Transverse colon (tissue), 4 donors: ENCODE results near the gene PCBP2. TPM values are rescaled to one million over a fixed set of nuclear protein-coding genes. Genes with fewer than 3 reads are reported as not detected.

Source experiments
- DNase-seq: peaks from one replicate; pipeline ENCODE4 v3.0.0-alpha.2; 2019
- H3K27ac ChIP-seq, 4 donors: fragments of 200-600 bp; sonication (generic); 2 replicates each; pipeline ENCODE4 v1.5.1; 2016 to 2018; ENCODE audit warnings: inconsistent platforms in 4 of 4
- H3K27me3 ChIP-seq: fragments of 200-600 bp; sonication (generic); 2 replicates; pipeline ENCODE4 v1.5.1; 2017; ENCODE audit warnings: inconsistent platforms
- H3K36me3 ChIP-seq, 4 donors: fragments of 200-600 bp; sonication (generic); 2 replicates each; pipeline ENCODE4 v1.5.1; 2017 to 2019; ENCODE audit warnings: inconsistent platforms in 4 of 4
- H3K4me1 ChIP-seq, 4 donors: fragments of 200-600 bp; sonication (generic); 2 replicates each; pipeline ENCODE4 v1.5.1; 2017 to 2020; ENCODE audit warnings: inconsistent platforms in 4 of 4
- H3K4me3 ChIP-seq, 4 donors: fragments of 200-600 bp; sonication (generic); 1 replicate in 1 of 4; 2 replicates in 3 of 4; pipeline versions ENCODE4 v1.5.1 to v1.6.1; 2017 to 2019; ENCODE audit warnings: inconsistent platforms in 4 of 4
- H3K9me3 ChIP-seq, 2 donors: fragments of 200-600 bp; sonication (generic); 2 replicates each; pipeline ENCODE4 v1.5.1; 2017 to 2019; ENCODE audit warnings: inconsistent platforms in 2 of 2
- CTCF ChIP-seq, 5 experiments: fragments of 200-600 bp in 3 of 5; fragments of 450-650 bp in 2 of 5; sonication (generic) in 3 of 5; IDR thresholded peaks; 1 replicate in 2 of 5; 2 replicates in 3 of 5; pipeline ENCODE4 v1.5.1; 2016 to 2017; ENCODE audit warnings: antibody characterized with exemption in 5 of 5, inconsistent platforms in 3 of 5, mild to moderate bottlenecking in 2 of 5, moderate library complexity in 1 of 5
- EP300 ChIP-seq: sonication (generic); formaldehyde crosslinking; IDR thresholded peaks from one replicate; pipeline ENCODE4 v1.6.1; 2017; ENCODE audit warnings: antibody characterized with exemption, low read depth
- POLR2A ChIP-seq: fragments of 450-650 bp; IDR thresholded peaks from one replicate; pipeline ENCODE4 v1.6.1; 2016; ENCODE audit warnings: antibody characterized with exemption, mild to moderate bottlenecking, moderate library complexity
- POLR2AphosphoS5 ChIP-seq, 3 donors: sonication (generic); formaldehyde crosslinking; IDR thresholded peaks; one replicate each; pipeline ENCODE4 v1.6.1; 2016; ENCODE audit warnings: antibody characterized with exemption in 3 of 3
- WGBS, 2 donors: methylation state at CpG; one replicate each; pipeline ENCODE4 v1.1.5; 2018; ENCODE audit warnings: low coverage in 1 of 2; 5-methylcytosine and 5-hydroxymethylcytosine counted together
- in situ Hi-C, 4 donors: fragments of 200-750 bp; cut with MboI; loops; one replicate each; pipeline versions ENCODE4 v1.15.0 to v1.15.1; 2017; ENCODE audit warnings: low sequenced_read_pairs in 3 of 4, low pct_ligation_motif_present in 1 of 4, low pct_unique_long_range_greater_than_20kb in 1 of 4
- intact Hi-C: fragments of 100-400 bp; cut with DNase I; formaldehyde crosslinking; loops from one replicate; pipeline ENCODE4 v1.15.1; 2023; ENCODE audit warnings: low total_unique reads
- total RNA-seq, 4 donors: library from RNA; depleted of rRNA; stranded (reverse); fragments of >200 nt; gene quantifications; one replicate each; pipeline ENCODE4 v1.1.0, GENCODE V29; 2016

Gene PCBP2
- total RNA-seq, 4 donors from 2014 or later, result 340 to 492 (median 432) TPM

- H3K9me3 ChIP-seq, result no peaks in the 10 kb centered on the region
- WGBS, 2 donors, result 68 to 69% methylated on average over 4 of the region's 4 CpGs
These were observed 14.7 kb downstream of the PCBP2 start for GRCh38 chr12:53466640-53467039.

GRCh38 chr12:53467082-53467481 is 15.2 kb downstream of the PCBP2 start:
- peaks cover 0 to 8% (median 0%) of the 10 kb centered on the region in 4 donors for H3K4me1 ChIP-seq
- no peaks in the 10 kb centered on the region for H3K27me3 ChIP-seq
- no peaks in the 10 kb centered on the region for H3K9me3 ChIP-seq
- in situ Hi-C loops (no loop called here), intact Hi-C loops (no loop called here)
- TF ChIP-seq EP300 (no peak), CTCF (IDR thresholded peaks at IDR 0.05) (no peak), POLR2A (no peak), POLR2AphosphoS5 (IDR thresholded peaks at IDR 0.05) (no peak)
- no peak overlapping the region for H3K27ac ChIP-seq
- 72% methylated on average over 5 of the region's 5 CpGs; no CpG with 5 or more reads in 1 of the 2 donors for WGBS, 2 donors
- peaks cover 1 to 98% (median 49%) of the 10 kb centered on the region in 4 donors for H3K36me3 ChIP-seq
- no peak for DNase-seq
- H3K4me3 ChIP-seq, result no peak overlapping the region

More at GRCh38 chr12:53466640-53467039, 14.7 kb downstream of the PCBP2 start:
- Histone ChIP-seq H3K27ac (no peak overlapping the region), H3K4me3 (no peak overlapping the region), H3K36me3 (peaks cover 1 to 98% (median 50%) of the 10 kb centered on the region in 4 donors), H3K27me3 (no peaks in the 10 kb centered on the region), H3K4me1 (peaks cover 0 to 5% (median 0%) of the 10 kb centered on the region in 4 donors)
- intact Hi-C loops (no loop called here), in situ Hi-C loops (no loop called here)
- TF ChIP-seq POLR2AphosphoS5 (IDR thresholded peaks at IDR 0.05) (no peak), CTCF (IDR thresholded peaks at IDR 0.05) (no peak), EP300 (no peak), POLR2A (no peak)
- no peak for DNase-seq

DNA sequence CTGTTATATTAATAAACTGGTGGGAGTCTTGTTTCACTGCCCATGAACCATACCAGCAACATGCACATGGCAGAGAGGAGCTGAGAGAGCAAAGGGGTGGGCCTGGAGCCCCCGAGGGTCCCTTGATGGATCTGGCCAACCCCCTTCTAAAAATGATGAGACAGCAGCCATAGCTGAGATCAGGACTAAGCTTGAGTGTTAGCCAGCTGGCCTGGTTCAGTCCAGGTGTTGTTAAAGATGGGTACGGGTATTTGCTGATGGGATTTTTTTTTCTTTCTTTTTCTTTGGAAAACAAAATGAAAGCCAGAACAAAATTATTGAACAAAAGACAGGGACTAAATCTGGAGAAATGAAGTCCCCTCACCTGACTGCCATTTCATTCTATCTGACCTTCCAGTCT is 16.0 kb downstream of the PCBP2 start:
- intact Hi-C loops, result no loop called here
- TF ChIP-seq CTCF (IDR thresholded peaks at IDR 0.05) (no peak), POLR2AphosphoS5 (IDR thresholded peaks at IDR 0.05) (no peak), EP300 (no peak), POLR2A (no peak)
- no peaks in the 10 kb centered on the region for H3K9me3 ChIP-seq
- H3K27me3 ChIP-seq, result no peaks in the 10 kb centered on the region
- H3K36me3 ChIP-seq, result peaks cover 0 to 97% (median 48%) of the 10 kb centered on the region in 4 donors
- peaks cover 0 to 13% (median 0%) of the 10 kb centered on the region in 4 donors for H3K4me1 ChIP-seq
- no peak for DNase-seq
- H3K27ac ChIP-seq, result no peak overlapping the region
- WGBS, 2 donors, result 66 to 68% methylated on average over 2 of the region's 2 CpGs
- H3K4me3 ChIP-seq, result no peak overlapping the region
- in situ Hi-C loops, result no loop called here

- intact Hi-C loops, result no loop called here
These were observed 16.4 kb downstream of the PCBP2 start for GRCh38 chr12:53468282-53468681.

More at GRCh38 chr12:53468282-53468681, 16.4 kb downstream of the PCBP2 start:
- in situ Hi-C loops, result no loop called here
- DNase-seq, result no peak
- Histone ChIP-seq H3K27me3 (no peaks in the 10 kb centered on the region), H3K27ac (no peak overlapping the region), H3K4me1 (peaks cover 0 to 13% (median 2%) of the 10 kb centered on the region in 4 donors), H3K36me3 (peaks cover 0 to 97% (median 48%) of the 10 kb centered on the region in 4 donors), H3K4me3 (no peak overlapping the region), H3K9me3 (no peaks in the 10 kb centered on the region)
- TF ChIP-seq CTCF (IDR thresholded peaks at IDR 0.05) (no peak), EP300 (no peak), POLR2AphosphoS5 (IDR thresholded peaks at IDR 0.05) (no peak), POLR2A (no peak)
- 75 to 82% methylated on average over 1 of the region's 1 CpG for WGBS, 2 donors
